RWPE2 (cell line): ENCODE results near the gene TM9SF1.

Experiments used
- ATAC-seq: fragments of 200-7000 bp; cut with Tn5 transposase; 3 replicates; pipeline ENCODE4 v1.9.1; 2021; ENCODE audit warnings: low read depth
- DNase-seq: peaks from one replicate; pipeline ENCODE4 v3.0.0-alpha.2; 2020; ENCODE audit warnings: low spot score
- H3K27ac ChIP-seq: fragments of 450-650 bp; 2 replicates; pipeline ENCODE4 v1.5.1; 2017; ENCODE audit warnings: mild to moderate bottlenecking; ENCODE audit not compliant: poor library complexity, severe bottlenecking
- H3K27me3 ChIP-seq: fragments of 250-450 bp; sonication (Bioruptor Pico); 2 replicates; pipeline ENCODE4 v1.5.1; 2021; ENCODE audit warnings: mild to moderate bottlenecking, moderate library complexity; ENCODE audit not compliant: insufficient read depth, poor library complexity, severe bottlenecking
- H3K36me3 ChIP-seq: fragments of 250-450 bp; sonication (Bioruptor Pico); 2 replicates; pipeline ENCODE4 v1.5.1; 2020; ENCODE audit warnings: low read depth, mild to moderate bottlenecking, moderate library complexity
- H3K4me1 ChIP-seq: fragments of 250-450 bp; sonication (Bioruptor Pico); 2 replicates; pipeline ENCODE4 v1.5.1; 2021; ENCODE audit warnings: mild to moderate bottlenecking, moderate library complexity; ENCODE audit not compliant: insufficient read depth, poor library complexity, severe bottlenecking
- H3K4me3 ChIP-seq: fragments of 250-450 bp; sonication (Bioruptor Pico); 2 replicates; pipeline ENCODE4 v1.5.1; 2021; ENCODE audit warnings: mild to moderate bottlenecking, moderate library complexity; ENCODE audit not compliant: severe bottlenecking
- H3K9me3 ChIP-seq: fragments of 250-450 bp; sonication (Bioruptor Pico); 2 replicates; pipeline ENCODE4 v1.5.1; 2021; ENCODE audit warnings: mild to moderate bottlenecking, moderate library complexity; ENCODE audit not compliant: severe bottlenecking
- TF ChIP-seq, protein P1 (sequence below): fragments of 450-650 bp; IDR thresholded peaks from one replicate; pipeline ENCODE4 v1.5.1; 2017; ENCODE audit warnings: mild to moderate bottlenecking, moderate library complexity; ENCODE audit not compliant: poor library complexity, severe bottlenecking

TM9SF1 gene

DNA sequence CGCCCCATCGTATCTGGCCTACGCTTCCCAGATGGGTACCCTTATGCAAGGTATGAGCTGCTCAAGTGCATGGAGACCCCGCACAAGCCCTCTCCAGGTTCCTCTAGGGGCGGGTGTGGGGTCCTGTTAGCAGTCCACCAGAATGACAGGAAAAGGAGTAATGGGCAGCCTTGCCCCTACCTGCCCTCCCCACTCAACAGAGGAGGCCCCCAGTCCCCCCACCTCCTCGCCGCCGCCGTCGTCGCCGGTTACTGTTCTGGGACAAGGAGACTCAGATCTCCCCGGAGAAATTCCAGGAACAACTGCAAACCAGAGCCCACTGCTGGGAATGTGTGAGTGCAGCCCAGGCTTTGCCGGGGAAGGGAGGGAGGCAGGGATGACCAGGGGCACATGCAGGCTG, 17.4 kb downstream of the TM9SF1 start:
- Histone ChIP-seq H3K36me3 (peaks cover 34% of the 10 kb centered on the region), H3K27ac (no peak overlapping the region), H3K4me1 (no peaks in the 10 kb centered on the region), H3K27me3 (no peaks in the 10 kb centered on the region), H3K4me3 (no peak overlapping the region), H3K9me3 (no peaks in the 10 kb centered on the region)
- TF ChIP-seq, protein P1, sequence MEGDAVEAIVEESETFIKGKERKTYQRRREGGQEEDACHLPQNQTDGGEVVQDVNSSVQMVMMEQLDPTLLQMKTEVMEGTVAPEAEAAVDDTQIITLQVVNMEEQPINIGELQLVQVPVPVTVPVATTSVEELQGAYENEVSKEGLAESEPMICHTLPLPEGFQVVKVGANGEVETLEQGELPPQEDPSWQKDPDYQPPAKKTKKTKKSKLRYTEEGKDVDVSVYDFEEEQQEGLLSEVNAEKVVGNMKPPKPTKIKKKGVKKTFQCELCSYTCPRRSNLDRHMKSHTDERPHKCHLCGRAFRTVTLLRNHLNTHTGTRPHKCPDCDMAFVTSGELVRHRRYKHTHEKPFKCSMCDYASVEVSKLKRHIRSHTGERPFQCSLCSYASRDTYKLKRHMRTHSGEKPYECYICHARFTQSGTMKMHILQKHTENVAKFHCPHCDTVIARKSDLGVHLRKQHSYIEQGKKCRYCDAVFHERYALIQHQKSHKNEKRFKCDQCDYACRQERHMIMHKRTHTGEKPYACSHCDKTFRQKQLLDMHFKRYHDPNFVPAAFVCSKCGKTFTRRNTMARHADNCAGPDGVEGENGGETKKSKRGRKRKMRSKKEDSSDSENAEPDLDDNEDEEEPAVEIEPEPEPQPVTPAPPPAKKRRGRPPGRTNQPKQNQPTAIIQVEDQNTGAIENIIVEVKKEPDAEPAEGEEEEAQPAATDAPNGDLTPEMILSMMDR: no peak
- ATAC-seq: no peak
- DNase-seq: peak; percentile 59

DNA sequence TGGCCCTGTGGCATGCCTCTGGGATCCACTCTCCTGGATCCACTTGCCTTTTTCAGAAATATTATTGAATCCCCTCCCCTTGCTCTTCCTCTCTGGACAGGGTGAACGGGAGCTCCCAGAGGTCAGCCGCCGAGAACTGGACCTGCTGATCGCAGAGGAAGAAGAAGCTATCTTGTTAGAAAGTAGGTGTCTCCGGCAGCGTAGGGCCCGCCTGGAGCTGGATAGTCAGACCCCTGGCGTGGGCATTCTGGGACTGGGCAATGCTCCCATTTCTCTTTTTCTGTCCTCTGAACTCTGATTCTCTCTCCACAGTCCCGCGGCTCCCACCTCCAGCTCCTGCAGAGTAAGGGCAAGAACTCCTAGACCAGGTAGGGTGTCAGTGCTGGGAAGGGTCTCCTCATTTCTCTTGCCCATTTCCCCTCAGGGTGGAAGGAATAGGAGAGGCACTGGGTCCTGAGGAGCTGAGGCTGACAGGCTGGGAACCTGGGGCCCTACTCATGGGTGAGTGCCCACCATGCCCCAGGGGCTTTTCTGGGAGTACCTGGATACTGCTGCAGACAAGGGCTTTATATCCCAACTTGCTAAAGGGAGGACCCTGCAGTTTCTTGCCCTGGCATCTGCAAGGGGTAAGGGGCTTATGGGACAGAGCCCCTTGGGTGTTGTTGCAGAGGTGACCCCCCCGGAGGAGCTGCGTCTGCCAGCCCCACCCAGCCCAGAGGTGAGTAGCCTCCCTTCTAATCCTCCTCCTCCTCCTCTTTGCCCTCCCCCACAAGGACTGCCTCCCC, 18.0 kb downstream of the TM9SF1 start:
- Histone ChIP-seq H3K4me3 (no peak overlapping the region), H3K4me1 (no peaks in the 10 kb centered on the region), H3K9me3 (no peaks in the 10 kb centered on the region), H3K27me3 (no peaks in the 10 kb centered on the region), H3K27ac (no peak overlapping the region), H3K36me3 (peaks cover 29% of the 10 kb centered on the region)
- DNase-seq (no peak), ATAC-seq (no peak)
- TF ChIP-seq, protein P1: no peak

DNA sequence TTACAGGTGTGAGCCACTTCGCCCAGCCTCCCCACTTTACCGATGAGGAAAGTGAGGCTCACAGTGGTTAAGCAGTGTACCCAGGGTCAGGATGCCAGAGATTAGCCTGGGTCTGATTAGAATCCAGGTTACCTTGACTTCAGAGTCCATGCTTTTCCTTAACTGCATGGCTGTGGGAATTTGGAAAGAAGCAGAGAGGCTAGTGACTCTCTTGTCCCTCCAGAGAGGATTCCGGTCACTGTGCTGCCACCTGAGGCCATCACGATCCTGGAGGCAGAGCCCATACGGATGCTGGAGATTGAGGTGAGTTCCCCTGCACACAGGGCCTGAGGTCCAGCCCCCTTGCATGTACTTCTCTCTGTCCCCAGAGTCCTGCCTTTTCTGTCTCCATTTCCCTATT, 18.6 kb downstream of the TM9SF1 start:
- no peaks in the 10 kb centered on the region for H3K27me3 ChIP-seq
- H3K4me1 ChIP-seq: no peaks in the 10 kb centered on the region
- DNase-seq: no peak
- no peaks in the 10 kb centered on the region for H3K9me3 ChIP-seq
- peaks cover 26% of the 10 kb centered on the region for H3K36me3 ChIP-seq
- H3K4me3 ChIP-seq: no peak overlapping the region
- ATAC-seq: no peak
- TF ChIP-seq, protein P1: no peak
- no peak overlapping the region for H3K27ac ChIP-seq

DNA sequence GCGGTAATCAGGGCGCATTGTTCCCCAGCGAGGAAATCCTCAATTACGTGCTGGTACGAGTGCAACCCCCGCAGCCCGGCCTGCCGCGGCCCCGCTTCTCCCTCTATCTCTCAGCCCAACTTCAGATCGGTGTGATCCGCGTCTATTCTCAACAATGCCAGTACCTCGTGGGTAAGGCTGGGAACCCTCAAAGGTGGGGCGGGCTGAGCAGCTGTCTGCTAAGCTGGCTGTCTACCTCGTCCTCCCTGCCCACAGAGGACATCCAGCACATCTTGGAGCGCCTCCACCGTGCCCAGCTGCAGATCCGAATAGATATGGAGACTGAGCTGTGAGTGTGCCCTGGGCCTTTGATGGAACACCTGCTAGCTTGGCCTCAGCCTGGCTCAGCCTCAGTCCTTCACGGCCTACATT, 22.4 kb downstream of the TM9SF1 start:
- TF ChIP-seq, protein P1: no peak
- Histone ChIP-seq H3K27ac (no peak overlapping the region), H3K4me3 (no peak overlapping the region), H3K9me3 (no peaks in the 10 kb centered on the region), H3K27me3 (no peaks in the 10 kb centered on the region), H3K4me1 (no peaks in the 10 kb centered on the region), H3K36me3 (no peaks in the 10 kb centered on the region)
- 0 out of 3 replicates have a peak, but pooled peaks have one; percentile 13 for ATAC-seq
- DNase-seq: no peak

DNA sequence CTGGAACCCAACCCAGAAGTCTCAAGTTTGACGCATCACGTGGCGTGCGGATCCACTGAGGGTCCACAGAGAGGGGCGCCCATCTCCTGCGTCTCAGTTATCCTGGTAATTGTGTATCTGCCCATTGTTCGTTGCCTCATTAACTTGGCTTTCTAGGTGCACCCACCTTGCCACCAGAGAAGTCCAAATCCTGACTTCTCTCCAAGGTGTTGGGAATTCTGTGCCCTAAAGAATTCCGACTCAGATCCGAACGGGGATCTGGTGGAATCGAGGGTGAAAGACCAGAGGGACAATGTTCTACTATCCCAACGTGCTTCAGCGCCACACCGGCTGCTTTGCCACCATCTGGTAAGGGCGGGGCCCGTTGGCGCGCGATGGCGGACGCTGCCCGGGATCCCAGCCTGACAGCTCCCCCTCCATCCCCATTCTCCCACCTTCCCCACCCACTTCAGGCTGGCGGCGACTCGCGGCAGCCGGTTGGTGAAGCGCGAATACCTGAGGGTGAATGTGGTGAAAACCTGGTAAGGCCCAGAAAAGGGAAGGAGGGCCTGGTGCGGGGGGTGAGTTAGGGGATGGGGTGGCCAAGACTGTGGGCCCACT, 22.9 kb downstream of the TM9SF1 start:
- no peak for ATAC-seq
- H3K27ac ChIP-seq: no peak overlapping the region

More for the DNA sequence above, 22.9 kb downstream of the TM9SF1 start:
- no peak for DNase-seq
- TF ChIP-seq, protein P1: no peak
- no peaks in the 10 kb centered on the region for H3K9me3 ChIP-seq
- H3K36me3 ChIP-seq: no peaks in the 10 kb centered on the region
- no peaks in the 10 kb centered on the region for H3K4me1 ChIP-seq
- H3K27me3 ChIP-seq: no peaks in the 10 kb centered on the region
- no peak overlapping the region for H3K4me3 ChIP-seq
